Measurements from ENCODE around the gene CDC37L1.
A peak's percentile ranks its signal among the peaks of the same experiment; 100 is the strongest.

CDC37L1 gene

DNA sequence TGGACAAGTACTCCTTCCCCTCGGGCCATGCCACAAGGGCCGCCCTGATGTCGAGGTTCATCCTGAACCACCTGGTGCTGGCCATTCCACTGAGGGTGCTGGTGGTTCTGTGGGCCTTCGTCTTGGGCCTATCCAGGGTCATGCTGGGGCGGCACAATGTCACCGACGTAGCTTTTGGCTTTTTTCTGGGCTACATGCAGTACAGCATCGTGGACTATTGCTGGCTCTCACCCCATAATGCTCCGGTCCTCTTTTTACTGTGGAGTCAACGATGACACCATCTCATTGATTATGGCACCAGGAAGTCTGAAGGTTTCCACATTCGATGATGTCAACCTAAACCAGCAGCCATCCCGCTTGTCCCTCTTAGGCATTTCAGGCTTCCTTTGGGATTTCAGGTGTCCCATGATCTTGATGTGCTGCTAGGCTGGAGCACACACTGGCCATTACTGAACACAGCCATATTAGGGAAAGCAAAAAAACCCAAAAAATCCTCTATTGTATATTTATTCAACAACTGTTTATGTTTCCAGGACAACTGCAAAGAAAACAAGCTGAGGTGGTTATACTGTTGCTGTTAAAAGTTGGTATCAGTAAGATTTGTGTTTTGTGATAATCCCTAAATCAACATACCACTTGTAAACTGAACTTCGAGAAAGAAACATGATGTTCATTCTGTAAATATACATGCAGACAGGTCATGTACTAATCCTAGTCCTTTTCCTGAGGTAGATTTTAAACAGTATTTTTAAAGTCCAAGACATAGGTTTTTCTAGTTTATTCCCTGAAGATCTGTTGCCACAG, 16.2 kb upstream of the CDC37L1 start:
- Mint-ChIP-seq H3K4me1 (peaks cover 51% of the 10 kb centered on the region), H3K4me3 (peak overlapping the region; percentile 87), H3K36me3 (no peaks in the 10 kb centered on the region), H3K27ac (peak overlapping the region; percentile 84), H3K27me3 (no peaks in the 10 kb centered on the region), H3K9me3 (no peaks in the 10 kb centered on the region)
- peak; percentile 3 for ATAC-seq

DNA sequence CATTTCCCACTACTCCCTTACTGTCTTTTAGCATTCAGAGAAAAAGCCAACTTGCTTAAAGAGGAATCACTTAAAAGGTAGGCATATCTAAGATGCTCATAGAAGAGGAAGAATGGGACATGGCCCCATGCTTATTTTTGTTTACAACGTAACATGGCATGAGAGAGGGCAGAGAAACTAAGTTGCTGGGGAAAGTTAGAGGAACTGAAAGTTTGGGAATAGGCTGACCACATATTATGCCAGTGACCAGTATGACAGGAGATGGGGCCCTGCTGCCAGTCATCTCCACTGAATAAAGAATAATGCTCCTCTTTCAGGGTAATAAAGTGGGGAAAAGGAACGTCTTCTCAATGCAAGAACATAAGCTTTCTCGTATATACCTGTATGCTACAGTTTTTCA, 15.4 kb upstream of the CDC37L1 start:
- no peak overlapping the region for H3K27ac Mint-ChIP-seq

DNA sequence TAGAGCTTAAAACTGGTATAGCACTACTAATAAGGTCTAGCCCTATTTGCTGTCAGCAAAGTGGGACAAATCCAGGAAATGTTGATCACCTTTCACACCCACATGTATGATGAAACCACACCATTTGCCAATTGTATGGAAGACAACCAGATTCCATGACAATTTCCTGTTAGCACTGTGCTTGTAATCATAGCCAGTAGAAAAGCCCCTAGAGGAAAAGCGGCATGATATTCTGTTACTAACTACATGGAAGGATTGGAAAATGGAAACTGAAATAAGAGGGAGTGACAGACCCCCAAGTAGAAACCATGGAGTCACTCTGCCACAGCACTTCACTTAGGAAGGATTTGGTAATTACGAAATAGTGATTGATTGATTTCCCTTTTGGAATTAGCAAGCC, 14.0 kb upstream of the CDC37L1 start:
- Mint-ChIP-seq H3K27ac (peak overlapping the region; percentile 21), H3K27me3 (no peaks in the 10 kb centered on the region), H3K9me3 (no peaks in the 10 kb centered on the region), H3K4me3 (no peak overlapping the region), H3K36me3 (no peaks in the 10 kb centered on the region), H3K4me1 (peaks cover 51% of the 10 kb centered on the region)
- no peak for ATAC-seq

More for the DNA sequence above, 15.4 kb upstream of the CDC37L1 start:
- Mint-ChIP-seq H3K27me3 (no peaks in the 10 kb centered on the region), H3K4me3 (peak overlapping the region; percentile 30), H3K4me1 (peaks cover 51% of the 10 kb centered on the region), H3K36me3 (no peaks in the 10 kb centered on the region), H3K9me3 (no peaks in the 10 kb centered on the region)
- ATAC-seq = no peak

GRCh38 chr9:4666042-4666699, 13.2 kb upstream of the CDC37L1 start, which contains the start of gene SPATA6L:
TSS of gene SPATA6L (minus strand) at chr9:4666480. CDS start at chr9:4666250, 230 bp downstream.
- Mint-ChIP-seq H3K4me3 (peak within 1 kb of the TSS; percentile 73), H3K9me3 (no peaks in the 10 kb centered on the region), H3K4me1 (peaks cover 51% of the 10 kb centered on the region), H3K36me3 (no peaks in the 10 kb centered on the region), H3K27me3 (no peaks in the 10 kb centered on the region), H3K27ac (peak within 1 kb of the TSS; percentile 21)
- ATAC-seq = peak; percentile 65

DNA sequence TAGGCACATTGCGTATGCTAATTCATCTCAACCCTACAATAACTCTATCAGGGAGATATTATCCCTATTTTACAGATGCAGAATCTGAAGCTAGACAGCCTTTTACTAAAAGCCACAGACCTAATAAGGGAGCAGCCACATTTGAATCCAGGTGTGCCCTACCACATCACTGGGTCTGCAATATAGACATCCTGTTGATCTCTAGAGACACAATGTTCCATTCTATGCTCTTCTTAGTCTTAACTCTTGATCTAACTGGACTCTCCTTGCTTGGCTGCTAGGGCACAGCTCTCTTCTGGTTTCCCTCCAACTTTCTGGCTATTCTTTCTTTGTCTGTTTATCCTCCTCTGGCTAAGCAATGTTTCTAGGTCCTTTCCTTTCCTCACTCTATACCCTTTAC, 11.7 kb upstream of the CDC37L1 start:
- Mint-ChIP-seq H3K27ac (no peak overlapping the region), H3K27me3 (no peaks in the 10 kb centered on the region), H3K4me1 (peaks cover 42% of the 10 kb centered on the region), H3K36me3 (no peaks in the 10 kb centered on the region), H3K9me3 (no peaks in the 10 kb centered on the region), H3K4me3 (no peak overlapping the region)
- no peak for ATAC-seq

DNA sequence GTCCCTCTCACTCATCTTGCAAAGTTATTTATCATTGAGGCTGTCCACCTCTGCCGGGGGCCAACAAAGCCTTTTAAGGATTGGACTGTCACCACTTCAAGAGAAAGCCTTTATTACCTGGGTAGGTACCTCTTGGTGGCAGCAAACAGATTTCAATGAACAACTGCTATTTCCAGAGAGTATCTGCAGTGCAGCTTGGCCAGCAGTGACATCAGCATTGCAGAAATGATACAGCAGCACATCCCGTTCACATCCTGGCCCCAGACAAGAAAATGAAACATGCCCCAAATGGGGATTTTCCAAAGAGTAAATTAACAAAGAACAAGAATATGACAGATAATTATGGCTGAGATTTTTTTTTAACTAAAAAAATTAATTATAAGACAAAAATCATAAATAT, 10.8 kb upstream of the CDC37L1 start:
- no peak for ATAC-seq
- Mint-ChIP-seq H3K27ac (no peak overlapping the region), H3K9me3 (no peaks in the 10 kb centered on the region), H3K4me1 (peaks cover 33% of the 10 kb centered on the region), H3K27me3 (no peaks in the 10 kb centered on the region), H3K4me3 (no peak overlapping the region), H3K36me3 (no peaks in the 10 kb centered on the region)

DNA sequence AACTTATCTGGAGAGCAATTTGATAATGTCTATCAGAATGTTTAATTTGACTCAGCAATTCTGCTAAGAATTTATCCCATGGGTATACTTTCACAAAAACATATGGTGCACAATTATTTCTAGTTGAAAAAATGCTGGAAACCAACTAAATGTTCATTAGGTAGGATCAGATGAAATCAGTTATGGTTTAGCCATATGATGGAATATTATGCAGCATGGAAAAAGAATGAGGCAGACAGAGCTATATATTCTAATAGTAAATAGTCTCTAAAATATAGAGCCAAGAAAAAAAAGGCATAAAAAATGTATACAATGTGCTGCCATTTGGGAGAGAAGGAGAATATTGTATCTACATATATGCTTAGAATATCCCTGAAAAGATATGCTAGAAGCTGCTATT, 9.5 kb upstream of the CDC37L1 start:
- no peak for ATAC-seq
- H3K27me3 Mint-ChIP-seq = no peaks in the 10 kb centered on the region

GRCh38 chr9:4670591-4670990, 8.8 kb upstream of the CDC37L1 start:
- Mint-ChIP-seq H3K4me3 (no peak overlapping the region), H3K9me3 (no peaks in the 10 kb centered on the region), H3K4me1 (peaks cover 14% of the 10 kb centered on the region), H3K27me3 (no peaks in the 10 kb centered on the region), H3K27ac (no peak overlapping the region), H3K36me3 (peaks cover 1% of the 10 kb centered on the region)
- ATAC-seq = no peak

More for the DNA sequence above, 9.5 kb upstream of the CDC37L1 start:
- Mint-ChIP-seq H3K4me3 (no peak overlapping the region), H3K4me1 (peaks cover 20% of the 10 kb centered on the region), H3K27ac (no peak overlapping the region), H3K36me3 (no peaks in the 10 kb centered on the region), H3K9me3 (no peaks in the 10 kb centered on the region)

DNA sequence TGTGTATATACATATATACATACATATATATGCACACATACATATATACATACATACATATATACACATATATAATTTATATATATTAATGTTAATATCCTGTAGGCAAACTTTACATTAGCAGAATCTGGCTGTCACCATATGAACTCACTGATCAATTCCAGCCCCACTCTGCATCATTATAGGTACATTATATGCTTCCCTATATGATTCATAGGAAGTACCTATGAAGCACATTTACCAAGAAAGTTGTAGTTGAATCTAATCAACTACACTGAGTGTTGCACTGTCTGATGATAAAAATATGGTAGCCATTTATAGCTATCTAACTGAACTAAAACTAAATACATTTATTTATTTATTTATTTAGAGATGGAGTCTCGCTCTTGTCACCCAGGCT, 7.6 kb upstream of the CDC37L1 start:
- Mint-ChIP-seq H3K4me1 (peaks cover 2% of the 10 kb centered on the region), H3K27ac (no peak overlapping the region), H3K36me3 (peaks cover 5% of the 10 kb centered on the region), H3K27me3 (no peaks in the 10 kb centered on the region), H3K4me3 (no peak overlapping the region), H3K9me3 (no peaks in the 10 kb centered on the region)
- no peak for ATAC-seq

DNA sequence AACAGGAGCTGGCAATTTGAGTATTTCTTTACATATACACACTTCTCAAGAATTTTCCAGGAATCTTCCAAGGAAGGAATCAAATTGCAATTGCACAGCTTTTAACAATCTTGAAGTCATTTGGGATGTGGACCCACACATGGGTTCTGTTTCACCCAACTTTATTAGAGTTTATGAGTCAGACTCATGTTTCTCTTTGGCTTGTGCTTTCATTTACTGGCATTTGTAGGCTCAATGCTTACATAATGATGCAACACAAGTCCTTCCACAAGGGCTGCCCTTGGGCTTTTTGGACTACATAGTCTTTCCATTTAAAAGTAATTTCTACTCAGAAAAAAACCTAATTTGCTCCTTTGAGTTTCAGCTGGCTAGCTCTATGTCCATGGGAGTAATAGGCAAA, 4.6 kb upstream of the CDC37L1 start:
- H3K27me3 Mint-ChIP-seq = no peaks in the 10 kb centered on the region
- no peak overlapping the region for H3K27ac Mint-ChIP-seq
- H3K9me3 Mint-ChIP-seq = no peaks in the 10 kb centered on the region
- H3K4me3 Mint-ChIP-seq = no peak overlapping the region
- no peak for ATAC-seq
- no peaks in the 10 kb centered on the region for H3K4me1 Mint-ChIP-seq
- peaks cover 5% of the 10 kb centered on the region for H3K36me3 Mint-ChIP-seq

DNA sequence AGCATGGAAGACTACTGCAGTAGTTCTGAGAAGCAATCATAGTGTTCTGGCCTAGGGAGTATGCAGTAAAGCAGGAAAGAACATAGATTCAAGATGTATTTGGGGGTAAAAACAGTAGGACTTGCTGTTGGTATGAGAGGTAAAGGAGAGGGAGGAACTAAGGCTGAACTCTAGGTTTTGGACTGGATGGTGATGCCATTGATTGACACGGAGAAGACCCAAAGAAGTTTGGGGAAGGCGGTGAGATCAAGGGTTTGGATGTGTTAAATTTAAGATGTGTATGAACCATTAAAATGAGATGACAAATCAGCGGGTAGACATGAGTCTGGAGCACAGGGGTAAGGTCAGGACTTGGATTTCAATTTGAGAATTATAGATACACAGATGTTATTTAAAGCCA, 2.0 kb upstream of the CDC37L1 start:
- H3K4me1 Mint-ChIP-seq = no peaks in the 10 kb centered on the region
- no peak overlapping the region for H3K27ac Mint-ChIP-seq
- ATAC-seq = no peak
- no peaks in the 10 kb centered on the region for H3K27me3 Mint-ChIP-seq
- no peaks in the 10 kb centered on the region for H3K9me3 Mint-ChIP-seq
- H3K4me3 Mint-ChIP-seq = no peak overlapping the region
- H3K36me3 Mint-ChIP-seq = peaks cover 5% of the 10 kb centered on the region

DNA sequence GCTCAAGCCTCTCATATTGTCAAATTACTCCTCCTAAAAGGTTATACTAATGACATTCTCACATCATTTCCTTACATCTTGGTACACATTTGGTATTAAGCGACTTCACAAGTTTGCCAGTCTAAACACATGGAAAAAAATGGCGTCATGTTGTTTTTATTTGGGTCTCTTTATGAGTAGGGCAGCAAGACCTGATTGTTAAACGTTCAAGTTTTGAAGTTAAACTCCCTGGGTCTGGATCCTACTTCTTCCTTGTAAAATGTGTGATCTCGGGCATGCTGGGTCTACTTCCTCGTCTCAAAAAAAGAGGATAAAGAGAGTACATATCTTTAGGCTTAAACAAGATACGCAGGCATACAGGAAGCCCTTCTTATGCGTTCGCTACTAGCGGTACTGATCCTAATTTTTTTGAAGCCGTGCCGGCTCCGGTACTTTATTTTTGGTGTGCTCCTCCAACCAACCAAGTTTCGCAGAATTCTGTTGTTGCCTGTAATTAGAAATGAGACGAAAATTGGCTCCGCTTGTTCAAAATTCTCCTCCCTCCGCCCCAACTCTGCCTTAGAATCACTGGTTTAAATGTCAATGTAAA, 596 bp upstream of the CDC37L1 start:
- peaks cover 12% of the 10 kb centered on the region for H3K36me3 Mint-ChIP-seq
- peaks cover 7% of the 10 kb centered on the region for H3K4me1 Mint-ChIP-seq
- H3K27me3 Mint-ChIP-seq = no peaks in the 10 kb centered on the region
- no peaks in the 10 kb centered on the region for H3K9me3 Mint-ChIP-seq
- no peak overlapping the region for H3K27ac Mint-ChIP-seq
- peak; percentile 51 for ATAC-seq
- no peak overlapping the region for H3K4me3 Mint-ChIP-seq

- Mint-ChIP-seq H3K36me3 (peaks cover 22% of the 10 kb centered on the region), H3K27ac (no peak overlapping the region), H3K4me3 (no peak overlapping the region), H3K4me1 (peaks cover 15% of the 10 kb centered on the region), H3K27me3 (no peaks in the 10 kb centered on the region), H3K9me3 (no peaks in the 10 kb centered on the region)
- ATAC-seq = no peak
Measured at GRCh38 chr9:4680173-4680525, 780 bp downstream of the CDC37L1 start.

DNA sequence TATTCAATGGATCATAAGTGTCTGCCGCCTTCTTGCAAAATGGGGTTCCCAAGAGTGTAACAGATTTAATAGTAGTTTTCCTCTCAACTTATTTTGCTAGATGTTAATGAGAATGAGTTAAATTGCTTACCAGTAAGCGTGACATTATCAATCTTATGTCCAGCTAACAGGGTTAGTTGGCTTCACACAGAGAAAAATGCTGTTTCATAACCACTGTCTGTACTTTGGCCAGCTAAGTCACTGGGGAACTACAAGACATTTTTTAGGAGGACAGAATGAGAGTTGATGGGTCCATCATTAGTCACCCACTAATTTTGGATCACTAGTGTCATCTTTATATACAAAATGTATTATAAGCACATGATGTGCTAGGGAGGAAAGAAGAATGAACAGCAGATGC, 1.4 kb downstream of the CDC37L1 start:
- H3K4me3 Mint-ChIP-seq = no peak overlapping the region
- H3K9me3 Mint-ChIP-seq = no peaks in the 10 kb centered on the region
- H3K27ac Mint-ChIP-seq = no peak overlapping the region
- no peaks in the 10 kb centered on the region for H3K27me3 Mint-ChIP-seq
- no peak for ATAC-seq
- H3K36me3 Mint-ChIP-seq = peaks cover 25% of the 10 kb centered on the region
- peaks cover 15% of the 10 kb centered on the region for H3K4me1 Mint-ChIP-seq

- Mint-ChIP-seq H3K4me1 (peaks cover 24% of the 10 kb centered on the region), H3K27ac (no peak overlapping the region), H3K36me3 (peaks cover 38% of the 10 kb centered on the region)
Measured at GRCh38 chr9:4684820-4685219, 5.5 kb downstream of the CDC37L1 start.

GRCh38 chr9:4686112-4686511, 6.7 kb downstream of the CDC37L1 start:
- peaks cover 36% of the 10 kb centered on the region for H3K4me1 Mint-ChIP-seq
- no peak for ATAC-seq
- peaks cover 50% of the 10 kb centered on the region for H3K36me3 Mint-ChIP-seq
- no peaks in the 10 kb centered on the region for H3K27me3 Mint-ChIP-seq
- H3K4me3 Mint-ChIP-seq = no peak overlapping the region
- no peak overlapping the region for H3K27ac Mint-ChIP-seq
- H3K9me3 Mint-ChIP-seq = no peaks in the 10 kb centered on the region

More at GRCh38 chr9:4684820-4685219, 5.5 kb downstream of the CDC37L1 start:
- ATAC-seq = no peak
- Mint-ChIP-seq H3K4me3 (no peak overlapping the region), H3K9me3 (no peaks in the 10 kb centered on the region), H3K27me3 (no peaks in the 10 kb centered on the region)

Data from stimulated activated memory B cell treated with anti-CD40 and anti-IgM and Interleukin-4, amounts not matched to agents 10 μg/mL and 1 μg/mL and 100 μg/mL, for 72 hours (primary cell).